GM12891 (cell line): ENCODE data around the gene LRRC15.

Experiments
- POLR2A ChIP-seq: IDR thresholded peaks from 2 replicates; pipeline ENCODE4 v1.6.1; 2011; ENCODE audit warnings: low read depth, low read length, control low read depth
- POLR2AphosphoS5 ChIP-seq: IDR thresholded peaks from 2 replicates; pipeline ENCODE4 v1.6.1; 2011; ENCODE audit warnings: low read depth, low read length, control low read depth

GRCh38 chr3:194333981-194334320, 35.6 kb downstream of the LRRC15 start:
- TF ChIP-seq POLR2A = no peak
- TF ChIP-seq POLR2AphosphoS5 = no peak
